HG03097 (cell line): ENCODE measurements around the gene DROSHA.

ENCODE experiments used
- ATAC-seq: cut with Tn5 transposase; IDR thresholded peaks from one replicate; pipeline ENCODE4 v1.9.1; 2021; ENCODE audit not compliant: unreplicated experiment, low FRiP score

DROSHA gene

DNA sequence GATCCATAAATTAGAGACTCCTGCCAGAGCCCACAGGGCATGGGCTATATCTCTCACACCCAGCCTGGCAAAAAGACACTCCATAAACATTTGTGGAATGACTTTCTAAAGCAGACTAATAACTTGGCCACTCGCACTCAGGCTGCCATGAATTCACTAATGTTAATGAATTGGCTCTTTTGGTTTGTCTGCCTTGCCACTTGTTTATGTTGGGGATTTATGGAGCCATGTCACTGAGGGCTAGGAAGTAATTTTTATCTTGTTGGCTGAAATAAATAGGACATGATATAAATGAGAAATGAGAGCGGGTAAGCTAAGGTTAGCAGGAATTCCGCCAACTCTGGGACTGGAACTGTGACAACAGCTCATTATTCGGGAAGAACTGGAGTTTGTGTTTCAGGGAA, 55.2 kb downstream of the DROSHA start:
- no peak for ATAC-seq

DNA sequence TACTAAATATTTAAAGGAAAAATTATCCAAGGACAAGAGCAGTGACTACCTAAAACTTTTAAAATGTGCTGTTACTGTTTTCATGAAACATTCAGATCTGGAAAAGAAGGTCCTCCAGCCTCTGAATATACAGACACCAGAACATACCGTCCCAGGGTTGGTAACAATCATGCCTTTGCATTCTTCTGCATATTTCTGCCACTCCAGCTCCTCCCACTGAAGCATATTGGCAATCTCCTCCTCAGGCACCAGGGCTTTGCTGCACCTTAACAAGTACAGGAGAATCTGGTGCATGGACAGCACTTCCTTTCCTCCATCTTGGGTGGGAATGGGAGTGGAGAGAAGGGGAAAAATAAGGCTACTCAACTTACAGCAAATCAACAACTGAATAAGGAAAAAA, 60.0 kb downstream of the DROSHA start:
- ATAC-seq = no peak

DNA sequence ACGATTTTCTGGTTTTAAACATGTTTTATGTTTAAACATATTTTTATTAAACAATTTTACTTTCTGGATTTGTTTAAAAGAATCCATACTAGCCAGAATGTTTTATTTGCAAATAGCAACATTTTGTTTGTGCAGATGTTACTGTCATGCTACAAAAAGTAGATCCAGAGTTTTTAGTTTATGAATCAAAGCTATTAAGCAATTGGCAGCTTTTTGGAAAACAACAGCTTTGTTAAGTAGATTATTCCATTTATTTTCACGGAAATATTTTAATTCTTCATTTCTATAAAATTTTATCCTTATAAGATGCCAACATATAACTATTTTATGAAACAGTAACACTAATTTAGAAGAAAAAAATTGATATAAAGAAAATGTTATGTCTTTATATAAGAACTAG, 60.9 kb downstream of the DROSHA start:
- no peak for ATAC-seq

GRCh38 chr5:31470608-31471007, 61.3 kb downstream of the DROSHA start:
- no peak for ATAC-seq

- ATAC-seq = no peak
Measured at GRCh38 chr5:31469886-31470285, 62.0 kb downstream of the DROSHA start.

DNA sequence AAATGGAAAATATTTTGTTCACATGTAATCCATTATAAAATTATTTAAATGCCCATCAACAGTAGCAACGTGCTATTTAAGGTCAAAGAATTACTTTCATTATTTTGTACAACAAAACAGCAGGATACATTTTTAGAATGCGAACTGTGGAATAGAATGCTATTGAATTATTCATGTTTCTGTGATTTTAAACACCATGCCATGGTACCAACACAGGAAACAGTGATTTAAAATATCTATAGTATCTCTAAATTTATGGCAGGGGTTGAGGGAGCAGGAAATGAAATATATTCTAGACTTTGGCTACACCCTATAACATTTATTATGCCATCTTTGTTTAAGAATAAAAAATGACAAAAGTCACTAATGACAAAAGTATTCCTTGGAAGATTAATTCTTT, 62.4 kb downstream of the DROSHA start:
- ATAC-seq = no peak

DNA sequence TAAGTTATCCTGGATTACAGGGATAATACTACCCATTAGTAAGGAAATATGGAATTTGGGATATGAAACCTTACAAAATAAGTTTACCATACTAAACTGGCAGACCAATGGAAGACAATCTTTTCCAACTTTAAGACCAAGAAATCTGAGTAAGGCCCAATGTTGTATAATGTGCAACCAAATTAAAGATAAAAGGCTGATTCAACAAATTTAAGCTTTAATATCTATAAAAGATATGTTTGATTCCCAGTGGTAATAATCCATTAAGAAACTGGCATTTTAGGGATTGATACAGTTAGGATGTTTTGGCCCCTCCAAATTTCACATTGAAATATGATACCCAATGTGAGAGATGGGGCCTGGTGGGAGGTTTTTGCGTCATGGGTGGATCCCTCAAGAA, 66.6 kb downstream of the DROSHA start:
- ATAC-seq = no peak

DNA sequence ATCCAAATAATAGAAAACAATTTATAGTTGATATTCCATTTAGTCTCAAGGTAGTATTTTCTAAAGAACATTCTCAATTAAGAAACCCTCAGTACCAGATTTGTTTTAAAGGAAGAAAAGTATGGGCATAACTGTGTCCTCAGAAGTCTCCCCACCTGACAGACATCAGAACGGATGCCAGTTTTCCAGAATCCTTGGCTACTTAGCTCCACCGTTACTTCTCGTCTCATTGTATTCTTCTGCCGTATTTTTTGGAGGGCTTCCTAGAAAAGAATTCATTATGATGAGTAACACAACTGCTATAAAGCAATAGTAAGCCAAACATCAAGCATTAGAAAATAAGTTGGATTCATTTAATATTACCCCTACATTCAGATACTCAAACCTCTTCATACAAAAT, 67.8 kb downstream of the DROSHA start:
- no peak for ATAC-seq

- no peak for ATAC-seq
Measured at GRCh38 chr5:31463351-31463750, 68.5 kb downstream of the DROSHA start.

DNA sequence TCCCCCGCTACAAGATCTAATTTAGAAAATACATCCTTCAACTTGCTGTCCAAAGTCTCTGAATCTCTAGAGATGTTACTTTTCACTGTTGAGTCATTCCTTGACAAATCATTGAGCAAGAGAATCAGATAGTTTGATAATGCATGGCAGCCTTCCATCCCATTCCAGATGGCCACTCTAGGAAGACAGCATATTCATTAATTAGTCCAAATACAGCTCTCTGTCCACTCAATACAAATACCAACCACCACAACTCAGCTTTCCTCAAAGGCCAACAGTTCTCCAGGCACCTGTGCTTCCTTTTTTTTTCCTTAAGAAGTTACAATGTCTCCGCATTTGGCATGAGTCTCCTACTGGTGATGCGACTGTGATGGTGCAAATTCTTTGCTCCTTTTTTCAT, 72.3 kb downstream of the DROSHA start:
- ATAC-seq = no peak

DNA sequence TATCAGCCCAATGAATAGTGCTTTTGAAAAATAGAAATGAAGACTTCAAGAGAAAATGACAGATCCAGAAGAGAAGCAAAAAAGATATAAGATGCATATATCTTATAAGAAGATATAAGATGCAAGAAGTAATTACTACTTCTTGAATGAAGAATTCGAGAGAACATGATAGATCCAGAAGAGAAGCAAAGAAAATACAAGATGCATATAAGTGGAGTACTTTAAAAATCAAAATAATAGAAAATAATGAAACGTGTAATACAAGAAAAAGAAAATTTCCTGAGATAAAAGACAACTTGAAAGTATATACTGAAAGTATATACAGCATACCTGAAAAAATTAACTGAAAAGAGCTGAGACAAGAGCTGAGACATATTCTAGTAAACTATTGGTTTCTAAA, 76.7 kb downstream of the DROSHA start:
- no peak for ATAC-seq

GRCh38 chr5:31453522-31453921, 78.4 kb downstream of the DROSHA start:
- ATAC-seq = no peak

DNA sequence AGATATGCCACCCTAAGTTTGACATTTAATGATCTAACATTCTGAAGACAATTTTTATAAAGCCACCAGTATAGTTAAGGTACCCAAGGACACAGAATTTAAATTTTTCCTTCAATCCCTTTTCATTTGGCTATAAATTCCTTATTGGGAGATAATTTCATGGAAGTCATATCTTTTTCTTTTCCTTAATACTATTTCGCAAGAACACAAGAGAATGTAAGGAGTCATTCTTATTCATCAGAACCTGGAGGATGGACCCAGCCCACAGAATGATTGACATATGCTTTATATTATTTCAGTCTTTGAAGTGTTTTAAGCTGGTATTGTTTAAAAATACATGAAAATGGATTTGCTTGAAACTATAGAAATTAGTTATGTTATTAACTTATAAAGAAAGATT, 79.6 kb downstream of the DROSHA start:
- no peak for ATAC-seq

- ATAC-seq = no peak
Measured at GRCh38 chr5:31449962-31450361, 81.9 kb downstream of the DROSHA start.

- ATAC-seq = no peak
Measured at GRCh38 chr5:31449174-31449573, 82.7 kb downstream of the DROSHA start.

DNA sequence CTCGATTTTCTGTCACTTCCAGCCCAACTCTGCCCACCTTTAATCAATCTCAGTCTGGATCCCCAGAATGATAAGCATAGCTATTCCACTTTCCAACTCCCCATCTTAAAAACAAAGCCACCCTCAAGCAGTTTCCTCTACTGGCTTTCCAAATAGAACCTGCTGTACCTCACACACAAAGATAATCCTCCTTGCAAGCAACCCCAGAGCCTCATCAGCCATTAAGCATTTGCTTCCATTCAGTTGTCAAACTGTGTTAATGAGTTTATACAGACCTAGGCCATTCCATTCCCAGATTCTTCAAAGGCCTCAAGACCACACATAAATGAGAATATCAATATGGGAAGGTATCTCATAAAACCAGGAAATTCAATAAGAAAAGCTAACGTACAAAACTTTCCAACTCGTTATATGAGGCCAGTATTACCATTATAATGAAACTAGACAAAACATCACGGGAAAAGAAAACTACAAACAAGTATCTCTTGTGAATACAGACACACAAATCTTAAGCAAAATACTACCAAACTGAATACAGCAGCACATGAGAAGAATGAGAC, 86.8 kb downstream of the DROSHA start:
- ATAC-seq = no peak

- ATAC-seq = no peak
Measured at GRCh38 chr5:31443572-31443971, 88.3 kb downstream of the DROSHA start.

- ATAC-seq = no peak
Measured at GRCh38 chr5:31442058-31442745, 89.7 kb downstream of the DROSHA start.

DNA sequence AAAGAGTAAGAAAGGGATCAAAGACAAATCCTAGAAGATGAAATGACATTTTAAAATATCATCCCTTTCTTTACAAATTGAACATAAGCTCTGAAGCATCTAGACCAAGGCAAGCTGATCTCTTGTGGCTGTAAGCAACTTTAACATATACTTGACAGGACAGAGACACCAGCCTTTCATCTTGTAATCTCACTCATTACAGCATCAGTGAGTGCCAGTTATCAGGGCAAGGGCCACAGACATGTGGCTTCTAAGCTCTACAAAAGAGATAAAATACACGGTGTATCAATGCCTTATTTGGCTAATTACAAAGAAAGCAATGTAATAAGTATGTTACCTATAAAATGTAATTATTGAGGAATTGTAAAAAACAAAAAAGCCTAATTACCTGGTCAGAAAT, 95.0 kb downstream of the DROSHA start:
- no peak for ATAC-seq

DNA sequence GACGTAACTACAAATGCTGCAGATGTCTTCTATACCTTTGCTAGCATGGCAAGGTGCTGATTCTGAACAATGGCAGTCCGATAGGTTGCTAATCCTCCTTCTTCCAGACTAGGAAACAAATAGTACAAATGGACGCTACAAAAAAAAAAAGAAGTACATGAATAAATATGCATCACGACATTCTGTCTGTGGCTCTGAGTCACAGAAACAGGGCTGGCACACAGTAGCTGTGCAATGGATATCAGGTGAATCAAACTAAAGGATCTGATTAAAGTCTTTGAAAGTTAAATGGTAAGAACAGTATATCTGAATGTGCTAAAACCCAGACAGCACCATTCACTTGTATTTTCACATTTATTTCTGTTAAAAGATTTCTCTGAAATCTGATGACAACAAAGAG, 96.2 kb downstream of the DROSHA start:
- ATAC-seq = no peak

DNA sequence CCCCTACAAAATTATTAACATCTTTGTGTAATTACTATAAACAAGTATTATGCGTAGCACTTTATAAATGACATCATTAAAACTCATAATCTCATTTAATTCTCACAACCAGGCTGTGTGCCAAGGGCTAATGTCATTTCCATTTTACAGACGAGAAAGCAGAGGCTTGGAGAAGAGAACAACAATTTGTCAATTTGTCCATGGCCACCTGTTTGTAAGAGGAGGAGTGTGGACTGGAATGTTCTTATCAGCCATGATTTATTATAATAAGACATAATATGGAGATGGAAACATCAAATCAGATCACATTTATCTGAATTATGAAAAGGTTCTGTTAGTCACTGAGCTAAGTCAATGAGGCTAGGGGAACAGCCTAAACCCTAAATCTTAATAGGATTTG, 97.0 kb downstream of the DROSHA start:
- no peak for ATAC-seq

GRCh38 chr5:31433229-31433628, 98.7 kb downstream of the DROSHA start:
- ATAC-seq = no peak
